Mucosa of descending colon (tissue), 3 donors: ENCODE data around the gene NFATC1. TPM values are rescaled to one million over a fixed set of nuclear protein-coding genes. Genes with fewer than 3 reads are reported as not detected.

Experiments used
- ATAC-seq: fragments of 200-7000 bp; cut with Tn5 transposase; one replicate; pipeline ENCODE4 v1.9.1; 2020; ENCODE audit warnings: mild to moderate bottlenecking, moderate library complexity
- DNase-seq, 3 donors: peaks; one replicate each; pipeline ENCODE4 v3.0.0-alpha.2; 2020
- H3K36me3 ChIP-seq: fragments of 200-600 bp; one replicate; pipeline ENCODE4 v1.8.0; 2021; ENCODE audit warnings: low read depth, mild to moderate bottlenecking
- H3K4me1 ChIP-seq: fragments of 200-600 bp; one replicate; pipeline ENCODE4 v1.8.0; 2021; ENCODE audit warnings: low read depth, mild to moderate bottlenecking
- H3K4me3 ChIP-seq: fragments of 200-600 bp; one replicate; pipeline ENCODE4 v1.8.0; 2021; ENCODE audit warnings: mild to moderate bottlenecking
- H3K9me3 ChIP-seq: fragments of 200-600 bp; one replicate; pipeline ENCODE4 v1.8.0; 2021; ENCODE audit warnings: mild to moderate bottlenecking
- CTCF ChIP-seq: fragments of 200-600 bp; IDR thresholded peaks from one replicate; pipeline ENCODE4 v1.8.0; 2022; ENCODE audit warnings: antibody characterized with exemption, mild to moderate bottlenecking
- intact Hi-C, 2 donors: fragments of 100-400 bp; cut with DNase I in 1 of 2; cut with micrococcal nuclease in 1 of 2; formaldehyde crosslinking; loops; one replicate each; pipeline versions ENCODE4 v1.11.0 to v1.11.1; 2022; cut with DNase I, micrococcal nuclease
- total RNA-seq, 3 donors: library from RNA; stranded (reverse); fragmentation: NEBNext Ultra II Directional in 2 of 3; extraction: Animal tissue kit (Norgen Biotek cat#: 25700) in 2 of 3; gene quantifications; one replicate each; pipeline versions ENCODE4 v1.2.1 to v1.2.4, GENCODE V29; 2021 to 2023
- donor health status: DM: no; HTN: no; CAD: no; lungs with moderate emphysema.
- donor health status: DM: no; HTN: no; CAD: no.
- donor health status: DM: no; HTN: yes; CAD: no.

Gene NFATC1
- total RNA-seq, 3 donors from 2014 or later = 2.9 to 12.9 (median 4.6) TPM

DNA sequence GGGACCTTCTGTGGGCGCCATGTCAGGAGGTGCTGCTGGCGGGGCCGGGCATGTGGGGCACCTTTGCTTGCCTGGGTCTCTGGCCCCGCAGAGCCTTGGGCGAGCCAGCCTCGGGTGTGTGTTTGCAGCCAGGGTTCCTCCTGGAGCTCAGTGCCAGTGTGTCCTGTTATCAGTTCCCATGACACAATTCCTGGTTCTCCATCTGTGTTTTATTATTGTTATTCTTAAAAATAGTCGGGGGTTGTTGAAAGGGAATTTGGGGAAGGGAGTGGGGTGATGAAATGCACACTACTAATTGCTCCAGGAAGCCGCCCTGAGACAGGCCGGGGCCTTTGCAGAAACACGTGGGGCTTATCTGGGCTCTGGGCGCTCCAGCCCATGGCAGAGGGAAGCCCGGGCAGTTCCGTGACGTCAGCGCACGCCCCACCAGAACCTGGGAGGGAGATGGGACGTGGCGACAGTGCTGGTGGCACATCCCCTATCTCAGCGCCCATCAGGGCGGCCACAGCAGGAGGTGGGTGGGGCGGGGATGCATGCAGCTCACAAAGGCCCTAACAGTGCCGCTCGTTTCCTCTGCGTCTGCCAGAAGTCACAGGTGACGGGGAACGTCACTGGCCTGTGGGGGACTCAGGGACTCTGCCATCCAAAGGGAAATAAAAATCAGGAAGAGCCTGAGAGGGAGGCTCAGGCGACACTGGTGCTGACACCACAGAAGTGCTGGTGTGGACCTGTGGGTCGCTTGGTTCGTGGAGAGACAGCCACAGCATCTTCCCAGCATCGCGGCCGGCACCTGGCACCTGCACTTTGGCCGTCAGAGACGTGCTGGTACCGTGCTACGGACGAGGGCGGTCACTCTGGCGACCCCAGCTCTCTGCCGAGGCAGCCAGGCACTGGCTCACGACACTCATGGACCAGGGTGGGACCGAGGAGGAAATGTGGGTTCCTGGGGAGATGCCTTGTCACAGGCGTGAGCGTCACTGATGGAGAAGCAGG is 131.0 kb downstream of the NFATC1 start:
- DNase-seq = no peak
- H3K36me3 ChIP-seq = no peaks in the 10 kb centered on the region
- intact Hi-C loops = loop anchor here (5.0 kb wide), 2 partner anchors 144 to 149 kb away; no protein-coding TSS in a partner anchor
- no peaks in the 10 kb centered on the region for H3K9me3 ChIP-seq
- no peak for ATAC-seq
- no peak overlapping the region for H3K4me3 ChIP-seq
- H3K4me1 ChIP-seq = no peaks in the 10 kb centered on the region
- TF ChIP-seq CTCF = no peak

DNA sequence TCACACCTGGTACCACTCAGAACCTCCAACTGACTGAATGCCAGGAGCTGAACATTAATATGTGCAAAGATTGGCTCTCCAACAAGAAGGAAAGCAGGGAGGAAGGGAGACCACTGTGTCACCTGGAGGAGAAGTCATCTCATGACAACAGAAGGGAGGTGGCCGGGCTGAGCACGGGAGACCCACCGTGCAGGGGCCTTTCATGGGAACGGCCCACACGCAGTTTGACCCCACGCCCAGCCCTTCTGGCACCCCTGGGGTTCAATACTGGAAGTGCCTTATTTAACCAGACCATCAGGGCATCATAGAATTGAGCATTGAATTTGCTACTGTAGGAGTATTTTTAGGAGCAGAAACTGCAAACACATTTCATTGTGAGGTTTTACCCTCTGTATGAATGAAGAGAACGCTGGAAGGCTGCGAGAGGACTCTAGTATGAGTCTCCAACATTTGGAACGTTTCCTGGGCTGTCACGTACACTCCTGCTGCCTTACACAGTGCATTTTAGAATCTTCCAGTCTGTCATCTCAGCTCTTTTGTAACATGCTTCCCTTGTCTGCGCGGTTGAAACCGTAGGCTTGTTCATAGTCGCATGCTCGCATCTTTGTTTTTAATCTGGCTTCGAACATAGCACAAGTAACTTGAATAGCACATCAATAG is 132.1 kb downstream of the NFATC1 start:
- Histone ChIP-seq H3K4me1 (no peaks in the 10 kb centered on the region), H3K4me3 (no peak overlapping the region), H3K36me3 (no peaks in the 10 kb centered on the region), H3K9me3 (no peaks in the 10 kb centered on the region)
- intact Hi-C loops = loop anchor here (5.0 kb wide), 2 partner anchors 145 to 150 kb away; no protein-coding TSS in a partner anchor
- DNase-seq = no peak
- ATAC-seq = no peak
- TF ChIP-seq CTCF = no peak

DNA sequence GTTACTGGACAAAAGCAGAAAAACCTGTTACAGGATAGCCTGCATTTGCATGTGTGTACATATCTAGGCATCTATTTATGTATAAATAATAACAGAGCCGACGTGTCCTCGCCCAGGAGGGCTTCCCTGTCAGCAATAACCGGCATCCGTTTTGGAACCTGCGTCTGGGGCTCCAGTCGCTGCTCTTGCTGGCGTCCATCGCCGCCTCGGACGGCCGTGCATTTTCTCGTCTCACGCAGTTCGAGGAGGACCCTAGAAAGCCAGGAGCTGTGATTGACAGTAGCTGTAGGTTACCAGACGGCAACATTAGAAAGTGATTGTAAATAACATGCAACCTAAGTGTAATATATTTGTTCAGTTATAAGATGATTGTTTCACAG is 132.6 kb downstream of the NFATC1 start:
- Histone ChIP-seq H3K9me3 (no peaks in the 10 kb centered on the region), H3K4me1 (no peaks in the 10 kb centered on the region), H3K36me3 (no peaks in the 10 kb centered on the region), H3K4me3 (no peak overlapping the region)
- ATAC-seq = no peak
- no peak for TF ChIP-seq CTCF
- intact Hi-C loops = loop anchor here (5.0 kb wide), 2 partner anchors 146 to 151 kb away; no protein-coding TSS in a partner anchor
- peak in 2 of 3 donors; percentile 17 to 39 for DNase-seq

DNA sequence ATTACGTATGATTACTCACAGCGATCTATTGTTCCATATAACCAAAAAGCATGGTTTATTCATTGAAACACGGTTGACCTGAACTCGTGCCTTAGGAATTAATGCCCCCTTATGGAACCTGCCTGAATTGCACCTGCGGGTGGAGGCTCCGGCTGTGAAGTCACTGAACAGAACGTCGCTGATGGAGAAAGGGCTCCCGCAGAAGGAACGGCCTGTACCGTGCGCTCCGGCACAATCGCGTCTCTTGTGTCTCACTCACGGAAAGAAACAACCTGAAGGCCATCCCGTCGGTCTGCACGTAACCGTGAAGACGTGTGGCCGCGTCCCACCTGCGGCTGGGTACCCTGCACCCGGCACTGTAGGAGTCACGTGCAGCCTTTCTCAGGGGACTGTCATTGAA is 133.1 kb downstream of the NFATC1 start:
- H3K4me1 ChIP-seq = no peaks in the 10 kb centered on the region
- H3K9me3 ChIP-seq = no peaks in the 10 kb centered on the region
- no peaks in the 10 kb centered on the region for H3K36me3 ChIP-seq
- no peak overlapping the region for H3K4me3 ChIP-seq
- peak; percentile 51 for TF ChIP-seq CTCF
- DNase-seq (peak; percentile 40 to 80 (median 59)), ATAC-seq (peak; percentile 61)
- intact Hi-C loops = loop anchor here (5.0 kb wide), 2 partner anchors 147 to 152 kb away; no protein-coding TSS in a partner anchor

- intact Hi-C loops = loop anchor here (5.0 kb wide), 2 partner anchors 147 to 152 kb away; no protein-coding TSS in a partner anchor
- ATAC-seq (no peak), DNase-seq (peak in 1 of 3 donors; percentile 17)
- H3K4me1 ChIP-seq = no peaks in the 10 kb centered on the region
- no peak overlapping the region for H3K4me3 ChIP-seq
- no peaks in the 10 kb centered on the region for H3K9me3 ChIP-seq
- no peak for TF ChIP-seq CTCF
- H3K36me3 ChIP-seq = no peaks in the 10 kb centered on the region
These were observed 133.6 kb downstream of the NFATC1 start for GRCh38 chr18:79529296-79529695.
